GM12878 (cell line): ENCODE results near the gene TTC22. TPM values are rescaled to one million over a fixed set of nuclear protein-coding genes. Genes with fewer than 3 reads are reported as not detected.

ENCODE experiments used
- ATAC-seq: fragments of 200-7000 bp; cut with Tn5 transposase; 3 replicates; pipeline ENCODE4 v1.9.1; 2020; ENCODE audit warnings: mild to moderate bottlenecking, moderate library complexity
- BruUV-seq: library from RNA; stranded (reverse); fragments of 400-500 nt; replicated peaks from 2 replicates; lab custom pipeline; 2021; lab: Mats Ljungman, UMichigan
- CTCF ChIA-PET: fragments of 300-600 bp; sonication (Branson Sonifier 250); formaldehyde crosslinking; extraction: SDS; loops from one replicate; lab custom pipeline; 2021; ENCODE audit warnings: inconsistent platforms; lab: Yijun Ruan, JAX
- POLR2A ChIA-PET: fragments of 350-600 bp; formaldehyde crosslinking; extraction: SDS; loops from one replicate; lab custom pipeline; 2021; ENCODE audit warnings: inconsistent platforms; lab: Charles Lee
- RAD21 ChIA-PET: fragments of 300-600 bp; sonication (Branson Sonifier 250); formaldehyde crosslinking; loops from one replicate; lab custom pipeline; 2023; ENCODE audit warnings: antibody characterized with exemption; ENCODE audit not compliant: unreplicated experiment; lab: Charles Lee
- SMC1A ChIA-PET: fragments of 300-600 bp; sonication (Branson Sonifier 250); formaldehyde crosslinking; loops from one replicate; lab custom pipeline; 2023; ENCODE audit not compliant: unreplicated experiment, uncharacterized antibody; lab: Charles Lee
- DNase-seq: peaks from one replicate; pipeline ENCODE4 v3.0.0-alpha.2; 2011; ENCODE audit warnings: low read depth, low spot score
- FAIRE-seq: peaks from 3 replicates; lab custom pipeline; 2011; peaks lifted over from hg19 to GRCh38; lab: Jason Lieb, UNC
- H2AFZ ChIP-seq: 2 replicates; pipeline ENCODE4 v1.6.0; 2011; ENCODE audit warnings: low read depth, low read length, control low read depth; ENCODE audit not compliant: control insufficient read depth
- H3K27ac ChIP-seq: 2 replicates; pipeline ENCODE4 v1.5.1; 2011; ENCODE audit warnings: control low read depth; ENCODE audit not compliant: control insufficient read depth, insufficient read depth
- H3K27me3 ChIP-seq, 2 experiments: replicated peaks in 1 of 2; 2 replicates each; pipeline versions ENCODE4 v1.6.0 to v1.6.1; 2011; ENCODE audit warnings: low read length in 1 of 2; ENCODE audit not compliant: control insufficient read depth in 2 of 2, insufficient read depth in 2 of 2
- H3K36me3 ChIP-seq, 2 experiments: 2 replicates each; pipeline ENCODE4 v1.5.1; 2011; ENCODE audit warnings: low read length in 1 of 2; ENCODE audit not compliant: control insufficient read depth in 2 of 2, insufficient read depth in 2 of 2
- H3K4me1 ChIP-seq: 2 replicates; pipeline ENCODE4 v1.6.1; 2011; ENCODE audit warnings: mild to moderate bottlenecking, low read length, moderate library complexity, mixed read lengths; ENCODE audit not compliant: control insufficient read depth, insufficient read depth
- H3K4me2 ChIP-seq: 2 replicates; pipeline ENCODE4 v1.6.0; 2011; ENCODE audit warnings: control low read depth; ENCODE audit not compliant: control insufficient read depth, insufficient read depth
- H3K4me3 ChIP-seq: fragments of 200-600 bp; sonication (generic); 2 replicates; pipeline ENCODE4 v1.5.1; 2016
- H3K79me2 ChIP-seq: 2 replicates; pipeline ENCODE4 v1.6.0; 2011; ENCODE audit warnings: low read length; ENCODE audit not compliant: control insufficient read depth, insufficient read depth
- H3K9ac ChIP-seq: 2 replicates; pipeline ENCODE4 v1.8.0; 2011; ENCODE audit warnings: low read length, control low read depth, mixed read lengths; ENCODE audit not compliant: control insufficient read depth, insufficient read depth
- H3K9me3 ChIP-seq: replicated peaks from 3 replicates; pipeline ENCODE4 v1.5.1; 2011; ENCODE audit warnings: mild to moderate bottlenecking, low read length; ENCODE audit not compliant: control insufficient read depth, insufficient read depth
- H4K20me1 ChIP-seq: 2 replicates; pipeline ENCODE4 v1.6.0; 2011; ENCODE audit not compliant: control insufficient read depth, insufficient read depth
- ATF2 ChIP-seq: IDR thresholded peaks from 2 replicates; pipeline ENCODE4 v1.6.1; 2012; ENCODE audit warnings: low read length, inconsistent platforms
- EGR1 ChIP-seq, 2 experiments: IDR thresholded peaks; 1 replicate in 1 of 2; 2 replicates in 1 of 2; pipeline ENCODE4 v1.6.1; 2011 to 2012; ENCODE audit warnings: low read depth in 2 of 2, low read length in 2 of 2, borderline replicate concordance in 1 of 2, mild to moderate bottlenecking in 1 of 2, moderate library complexity in 1 of 2
- ESRRA ChIP-seq: IDR thresholded peaks from 2 replicates; pipeline ENCODE4 v1.6.1; 2012; ENCODE audit warnings: mild to moderate bottlenecking, low read length, improper control_type of control experiment
- GABPA ChIP-seq: IDR thresholded peaks from 2 replicates; pipeline ENCODE4 v1.6.1; 2014; ENCODE audit warnings: antibody characterized with exemption, low read depth, mild to moderate bottlenecking, inconsistent platforms
- GATAD2B ChIP-seq: fragments of 450-650 bp; conservative IDR thresholded peaks from 2 replicates; pipeline ENCODE4 v1.6.1; 2017; ENCODE audit warnings: low read depth, mild to moderate bottlenecking, moderate library complexity
- IKZF2 ChIP-seq, 2 experiments: fragments of 450-650 bp; IDR thresholded peaks; 2 replicates each; pipeline ENCODE4 v1.6.1; 2017; ENCODE audit warnings: mild to moderate bottlenecking in 2 of 2, moderate library complexity in 2 of 2
- NFIC ChIP-seq: IDR thresholded peaks from 2 replicates; pipeline ENCODE4 v1.6.1; 2012; ENCODE audit warnings: low read depth, mild to moderate bottlenecking, inconsistent platforms, low read length, moderate library complexity
- NFYB ChIP-seq: IDR thresholded peaks from 2 replicates; pipeline ENCODE4 v1.6.1; 2011; ENCODE audit warnings: low read depth, mild to moderate bottlenecking, low read length, improper control_type of control experiment, moderate library complexity; ENCODE audit not compliant: insufficient read depth
- TCF12 ChIP-seq: IDR thresholded peaks from 2 replicates; pipeline ENCODE4 v1.6.1; 2011; ENCODE audit warnings: low read depth, mild to moderate bottlenecking, low read length
- WGBS: methylation state at CpG from one replicate; pipeline ENCODE4 v1.1.6; 2016; ENCODE audit warnings: low lambda C conversion rate; ENCODE audit not compliant: insufficient replicate concordance, insufficient coverage; ENCODE audit errors: missing lambda C conversion rate; 5-methylcytosine and 5-hydroxymethylcytosine counted together
- in situ Hi-C: fragments of 300-500 bp; cut with MboI; formaldehyde crosslinking; loops from 9 replicates; pipeline ENCODE4 v1.14.3; 2018; ENCODE audit warnings: mixed read lengths
- intact Hi-C: fragments of 100-400 bp; cut with micrococcal nuclease; formaldehyde crosslinking; loops from one replicate; pipeline ENCODE4 v1.14.2; 2022; ENCODE audit not compliant: unreplicated experiment
- polyA plus RNA-seq, 11 experiments: library from polyadenylated mRNA; depleted of rRNA in 4 of 11; unstranded in 6 of 11; stranded (reverse) in 5 of 11; fragments of >200 nt; fragmentation: Nextera tagmentation in 4 of 11; fragmentation: Illumina TruSeq in 1 of 11; extraction: Ambion mirVana in 4 of 11; extraction: Trizol in 1 of 11; gene quantifications; 1 replicate in 1 of 11; 2 replicates in 10 of 11; pipeline versions ENCODE4 v1.2.1 to v1.2.3, GENCODE V29; 2011 to 2016; ENCODE audit warnings: inconsistent platforms in 2 of 11, missing spikeins in 2 of 11, low read depth in 1 of 11
- total RNA-seq, 4 experiments: library from RNA; depleted of rRNA in 3 of 4; stranded (reverse); fragments of >200 nt in 3 of 4; fragmentation: Illumina TruSeq in 1 of 4; extraction: Trizol in 1 of 4; gene quantifications; 2 replicates each; pipeline versions ENCODE4 v1.2.1 to v1.2.3, GENCODE V29; 2013 to 2021
- TF ChIP-seq, protein P1 (sequence below): IDR thresholded peaks from 2 replicates; pipeline ENCODE4 v1.6.1; 2012; ENCODE audit warnings: low read depth, low read length, improper control_type of control experiment

The TTC22 gene
- total and polyA plus RNA-seq, 10 of the 15 experiments (the other 5 are each of a cell fraction or from before 2014, with no cell fraction given) = 0.64 to 5.1 (median 1.9) TPM

GRCh38 chr1:54786778-54787177 lies 14.3 kb downstream of the TTC22 start:
- in situ Hi-C loops = no loop called here
- no peak for ATAC-seq
- H3K36me3 ChIP-seq = no peaks in the 10 kb centered on the region
- ChIA-PET RAD21 (no interaction called here), CTCF (no interaction called here)
- no peak overlapping the region for H3K9ac ChIP-seq
- no peak overlapping the region for H3K4me3 ChIP-seq
- H3K9me3 ChIP-seq = peaks cover under 1% of the 10 kb centered on the region; the same call in 2 of the 3 replicates
- no peak overlapping the region for H3K4me2 ChIP-seq
- no TSS peak for BruUV-seq
- WGBS = 62% methylated on average over 8 of the region's 8 CpGs
- H3K27ac ChIP-seq = no peak overlapping the region
- H2AFZ ChIP-seq = no peak overlapping the region
- no peaks in the 10 kb centered on the region for H3K27me3 ChIP-seq
- FAIRE-seq = no peak
- no peaks in the 10 kb centered on the region for H3K79me2 ChIP-seq
- H3K4me1 ChIP-seq = no peaks in the 10 kb centered on the region
- no peak for TF ChIP-seq TCF12
- TF ChIP-seq EGR1 (IDR thresholded peaks at IDR 0.05; ENCODE audit: borderline replicate concordance in 1 of 2, low read depth in 2 of 2, low read length in 2 of 2) = no peak
- no peak for TF ChIP-seq IKZF2 (IDR thresholded peaks at IDR 0.05)
- TF ChIP-seq GABPA = no peak
- TF ChIP-seq ATF2 = no peak
- no peak for TF ChIP-seq ESRRA
- no peak for TF ChIP-seq NFIC
- TF ChIP-seq, protein P1, sequence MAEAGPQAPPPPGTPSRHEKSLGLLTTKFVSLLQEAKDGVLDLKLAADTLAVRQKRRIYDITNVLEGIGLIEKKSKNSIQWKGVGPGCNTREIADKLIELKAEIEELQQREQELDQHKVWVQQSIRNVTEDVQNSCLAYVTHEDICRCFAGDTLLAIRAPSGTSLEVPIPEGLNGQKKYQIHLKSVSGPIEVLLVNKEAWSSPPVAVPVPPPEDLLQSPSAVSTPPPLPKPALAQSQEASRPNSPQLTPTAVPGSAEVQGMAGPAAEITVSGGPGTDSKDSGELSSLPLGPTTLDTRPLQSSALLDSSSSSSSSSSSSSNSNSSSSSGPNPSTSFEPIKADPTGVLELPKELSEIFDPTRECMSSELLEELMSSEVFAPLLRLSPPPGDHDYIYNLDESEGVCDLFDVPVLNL = no peak
- TF ChIP-seq GATAD2B = no peak
- no peak for TF ChIP-seq NFYB
- TF ChIP-seq, all 136 proteins: peak for 0
- SMC1A ChIA-PET = no interaction called here
- H4K20me1 ChIP-seq = no peaks in the 10 kb centered on the region
- no peak for DNase-seq
- POLR2A ChIA-PET = no interaction called here
- intact Hi-C loops = no loop called here
